Aorta (tissue), 5 donors: ENCODE measurements around the gene TMEM131. TPM values are rescaled to one million over a fixed set of nuclear protein-coding genes. Genes with fewer than 3 reads are reported as not detected.
"Not testable (repeated sequence)": the region's sequence is repeated elsewhere in the genome, so short reads cannot be mapped to it uniquely, and the experiment has no call there.

ENCODE experiments used
- ATAC-seq: fragments of 200-7000 bp; cut with Tn5 transposase; one replicate; pipeline ENCODE4 v1.9.1; 2022; ENCODE audit warnings: moderate library complexity; ENCODE audit not compliant: low FRiP score
- DNase-seq, 2 donors: peaks; one replicate each; pipeline ENCODE4 v3.0.0-alpha.2; 2020
- H3K27ac ChIP-seq, 2 donors: one replicate each; pipeline ENCODE4 v1.5.1; 2013; ENCODE audit warnings: low read length in 2 of 2, mild to moderate bottlenecking in 2 of 2, moderate library complexity in 2 of 2, control low read depth in 1 of 2, inconsistent platforms in 1 of 2, low read depth in 1 of 2
- H3K27me3 ChIP-seq, 2 donors: one replicate each; pipeline ENCODE4 v1.6.1; 2013; ENCODE audit warnings: control low read depth in 1 of 2, low read length in 1 of 2, mild to moderate bottlenecking in 1 of 2, moderate library complexity in 1 of 2; ENCODE audit not compliant: insufficient read depth in 2 of 2, control insufficient read depth in 1 of 2
- H3K36me3 ChIP-seq, 2 donors: one replicate each; pipeline ENCODE4 v1.6.1; 2013; ENCODE audit warnings: control low read depth in 1 of 2, low read length in 1 of 2, mild to moderate bottlenecking in 1 of 2; ENCODE audit not compliant: insufficient read depth in 2 of 2, control insufficient read depth in 1 of 2
- H3K4me1 ChIP-seq, 2 donors: one replicate each; pipeline ENCODE4 v1.6.1; 2013; ENCODE audit warnings: low read length in 2 of 2, control low read depth in 1 of 2, mild to moderate bottlenecking in 1 of 2, moderate library complexity in 1 of 2; ENCODE audit not compliant: insufficient read depth in 2 of 2, control insufficient read depth in 1 of 2
- H3K4me3 ChIP-seq, 2 donors: one replicate each; pipeline ENCODE4 v1.5.1; 2013; ENCODE audit warnings: low read length in 2 of 2, control low read depth in 1 of 2, mild to moderate bottlenecking in 1 of 2
- H3K9me3 ChIP-seq: one replicate; pipeline ENCODE4 v1.6.1; 2013; ENCODE audit warnings: mild to moderate bottlenecking, low read length; ENCODE audit not compliant: control insufficient read depth
- WGBS, 2 donors: extraction: QIAGEN DNeasy Blood & Tissue Kit; methylation state at CpG; one replicate each; pipeline ENCODE4 v1.1.7; 2013; 5-methylcytosine and 5-hydroxymethylcytosine counted together
- intact Hi-C, 2 donors: fragments of 100-400 bp; cut with DNase I; formaldehyde crosslinking; loops; one replicate each; pipeline versions ENCODE4 v1.14.2 to v1.15.0; 2022
- polyA plus RNA-seq, 2 donors: library from polyadenylated mRNA; stranded (reverse); fragments of 200-250 nt; gene quantifications; one replicate each; pipeline ENCODE4 v1.2.3, GENCODE V29; 2013
- total RNA-seq, 2 donors: library from RNA; stranded (reverse); fragmentation: NEBNext Ultra II Directional; extraction: Animal tissue kit (Norgen Biotek cat#: 25700); gene quantifications; one replicate each; pipeline ENCODE4 v1.2.1, GENCODE V29; 2021
- donor health status: healthy with polysubstance abuse.
- donor health status: Bipolar disorder and iron deficiency.
- donor health status: DM: no; HTN: no; CAD: no.
- donor health status: DM: no; HTN: no; CAD: no.
- donor health status: DM: yes; HTN: yes; CAD: no.

TMEM131 gene
- total and polyA plus RNA-seq, 4 donors, result 6.8 to 42.5 (median 25.7) TPM

DNA sequence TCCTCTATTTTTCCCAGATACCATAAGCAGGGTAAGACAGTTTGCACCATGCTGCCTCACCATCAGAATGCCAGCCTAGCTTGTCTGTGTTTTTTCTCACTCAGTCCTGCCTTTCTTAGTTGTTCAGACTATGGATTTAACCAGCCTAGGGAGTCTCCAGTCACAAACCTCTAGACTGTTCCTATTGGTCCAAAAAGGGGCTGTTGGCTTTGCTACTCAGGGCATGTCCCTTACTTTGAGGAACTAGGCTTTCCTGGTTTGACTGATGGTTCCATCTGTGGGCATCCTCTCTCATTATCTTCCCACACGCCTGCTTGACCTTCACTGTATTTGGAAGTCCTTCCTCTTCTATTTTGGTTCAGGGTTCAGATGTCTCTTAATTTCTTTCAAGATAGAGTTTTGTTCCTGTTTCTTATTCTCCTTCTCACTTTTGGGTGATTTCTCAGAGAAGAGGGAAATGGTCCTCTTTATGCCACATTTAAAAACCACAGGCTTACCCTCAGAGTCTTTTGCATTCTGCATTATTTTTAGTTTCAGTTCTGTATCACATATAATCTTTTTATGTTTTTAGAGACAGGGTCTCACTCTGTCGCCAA is 31.3 kb upstream of the TMEM131 start:
- DNase-seq (no peak), ATAC-seq (no peak)
- Histone ChIP-seq H3K36me3 (no peaks in the 10 kb centered on the region), H3K4me3 (no peak overlapping the region), H3K27me3 (no peaks in the 10 kb centered on the region), H3K9me3 (no peaks in the 10 kb centered on the region), H3K27ac (no peak overlapping the region), H3K4me1 (no peaks in the 10 kb centered on the region)
- intact Hi-C loops, result no loop called here
- WGBS, 2 donors, result 76 to 81% methylated on average over 2 of the region's 2 CpGs

DNA sequence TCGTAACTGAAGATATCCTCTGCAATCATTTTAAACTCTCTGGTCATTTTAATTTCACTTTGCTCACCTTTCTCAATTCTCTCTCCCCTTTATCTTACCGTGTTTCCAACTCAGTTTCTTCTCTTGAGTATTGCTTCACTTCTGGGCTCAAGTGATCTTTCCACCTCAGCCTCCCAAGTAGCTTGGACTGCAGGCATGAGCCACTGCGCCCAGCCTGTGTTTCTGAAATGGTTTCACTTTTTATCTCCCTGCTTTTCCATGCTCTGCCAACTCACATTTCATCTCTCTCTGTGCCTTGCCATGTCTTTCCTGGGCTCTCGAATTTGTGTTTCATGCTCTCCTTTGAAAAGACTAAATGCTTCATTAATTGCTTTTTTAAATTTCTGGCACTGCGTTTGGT is 30.5 kb upstream of the TMEM131 start:
- Histone ChIP-seq H3K9me3 (no peaks in the 10 kb centered on the region), H3K27me3 (no peaks in the 10 kb centered on the region), H3K4me3 (no peak overlapping the region), H3K27ac (no peak overlapping the region), H3K36me3 (no peaks in the 10 kb centered on the region), H3K4me1 (no peaks in the 10 kb centered on the region)
- intact Hi-C loops, result no loop called here
- ATAC-seq (no peak), DNase-seq (no peak)
- 43 to 47% methylated on average over 5 of the region's 5 CpGs for WGBS, 2 donors

DNA sequence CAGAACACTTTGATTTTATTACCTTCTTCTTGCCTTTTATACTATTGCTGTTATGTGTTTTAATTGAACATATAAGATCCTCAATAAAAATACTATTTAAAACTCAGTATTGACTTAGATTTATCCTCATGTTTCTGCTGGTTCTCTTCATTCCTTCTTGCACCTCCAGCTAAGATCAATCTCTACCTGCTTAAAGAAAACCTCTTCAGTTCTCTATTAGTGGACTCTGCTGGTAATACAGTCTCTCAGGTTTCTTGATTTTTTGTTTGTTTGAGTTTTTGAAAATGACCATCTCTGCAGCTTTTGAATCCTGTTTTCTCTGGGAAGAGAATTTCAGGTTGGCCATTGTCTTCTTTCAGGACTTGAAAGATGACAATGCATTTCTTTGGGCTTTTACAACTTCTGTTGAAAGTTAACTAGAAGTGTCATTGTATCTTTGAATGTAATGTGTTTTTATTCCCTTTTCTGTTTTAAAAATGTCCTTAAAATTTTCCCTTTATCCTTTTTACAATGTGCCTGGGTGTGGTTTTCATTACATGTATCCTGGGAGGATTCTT is 29.8 kb upstream of the TMEM131 start:
- ATAC-seq, result no peak
- H3K4me1 ChIP-seq, result no peaks in the 10 kb centered on the region
- intact Hi-C loops, result no loop called here
- H3K36me3 ChIP-seq, result no peaks in the 10 kb centered on the region
- no peaks in the 10 kb centered on the region for H3K9me3 ChIP-seq
- no peak overlapping the region for H3K27ac ChIP-seq
- DNase-seq, result no peak
- H3K27me3 ChIP-seq, result no peaks in the 10 kb centered on the region
- no peak overlapping the region for H3K4me3 ChIP-seq

DNA sequence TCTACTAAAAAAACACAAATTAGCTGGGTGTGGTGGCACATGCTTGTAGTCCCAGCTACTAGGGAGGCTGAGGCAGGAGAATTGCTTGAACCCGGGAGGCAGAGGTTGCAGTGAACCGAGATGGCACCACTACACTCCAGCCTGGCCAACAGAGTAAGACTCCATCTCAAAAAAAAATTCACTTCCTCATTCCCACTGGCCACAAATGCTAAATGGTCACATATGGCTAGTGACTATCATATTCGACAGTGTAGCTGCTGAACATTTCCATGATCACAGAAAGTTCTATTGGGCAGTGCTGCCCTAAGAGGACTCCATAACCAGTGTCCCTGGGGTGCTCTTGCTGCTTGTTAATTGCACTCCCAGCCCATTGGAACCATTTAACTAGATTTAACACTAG is 26.3 kb upstream of the TMEM131 start:
- ATAC-seq, H3K4me3 ChIP-seq, H3K9me3 ChIP-seq, H3K27me3 ChIP-seq, DNase-seq, intact Hi-C loops, H3K27ac ChIP-seq, H3K4me1 ChIP-seq, H3K36me3 ChIP-seq: not testable (repeated sequence)
- 93 to 96% methylated on average over 3 of the region's 3 CpGs for WGBS, 2 donors

DNA sequence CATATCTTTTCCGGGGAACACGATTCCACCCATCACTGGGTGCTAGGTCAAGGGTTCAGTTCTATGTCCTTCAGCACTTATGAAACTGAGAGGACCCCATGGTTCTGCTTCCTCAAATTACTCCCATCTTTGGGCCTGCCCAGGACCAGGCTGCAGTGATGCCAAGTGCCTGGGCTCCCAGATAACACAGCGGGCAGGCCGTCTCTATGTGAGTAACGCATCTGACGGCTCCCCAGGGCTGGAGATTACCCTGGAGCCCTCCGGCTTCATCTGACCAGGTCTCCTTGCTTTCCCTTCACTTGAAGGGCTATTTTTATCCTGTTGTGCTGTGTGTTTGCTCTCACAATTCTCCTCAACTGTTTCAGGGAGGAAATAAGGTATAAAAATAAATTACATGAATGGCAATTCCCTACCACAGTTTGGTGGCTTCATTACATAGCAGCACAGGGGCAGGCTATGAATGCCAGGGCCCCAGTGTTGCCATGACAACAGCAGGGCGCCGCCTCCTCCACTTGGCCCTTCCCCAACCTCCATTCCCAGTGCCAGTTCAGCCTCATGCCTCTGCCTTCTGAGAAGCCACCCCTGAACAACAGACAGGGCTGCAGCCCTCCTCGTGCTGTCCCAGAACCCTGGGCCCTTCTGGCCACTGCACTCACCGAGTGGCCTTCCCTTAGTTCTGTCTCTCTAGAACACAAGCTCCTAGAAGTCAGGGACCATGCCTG is 25.4 kb upstream of the TMEM131 start:
- 61 to 69% methylated on average over 11 of the region's 11 CpGs for WGBS, 2 donors
- no peak for DNase-seq
- Histone ChIP-seq H3K4me3 (no peak overlapping the region), H3K27me3 (no peaks in the 10 kb centered on the region), H3K27ac (no peak overlapping the region), H3K9me3 (no peaks in the 10 kb centered on the region), H3K36me3 (no peaks in the 10 kb centered on the region), H3K4me1 (no peaks in the 10 kb centered on the region)
- ATAC-seq, result no peak
- intact Hi-C loops, result no loop called here

DNA sequence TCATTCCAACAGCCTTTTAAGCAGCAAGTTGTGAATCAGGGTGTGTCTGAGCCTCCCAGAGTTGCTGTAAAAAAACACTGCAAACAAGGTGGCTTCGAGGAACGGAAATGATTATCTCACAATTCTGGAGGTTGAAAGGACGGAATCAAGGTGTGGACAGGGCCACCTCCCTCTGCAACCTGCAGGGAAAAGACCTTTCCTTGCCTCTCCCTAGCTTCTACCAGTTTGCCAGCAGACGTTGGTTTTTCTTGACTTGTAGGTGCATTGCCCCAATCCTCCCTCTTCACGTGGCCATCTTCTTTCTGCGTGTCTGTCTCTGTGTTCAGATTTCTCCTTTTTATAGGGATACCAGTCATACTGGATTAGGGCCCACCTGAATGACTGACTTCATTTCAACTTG is 24.8 kb upstream of the TMEM131 start:
- no peaks in the 10 kb centered on the region for H3K9me3 ChIP-seq
- no peak overlapping the region for H3K27ac ChIP-seq
- H3K27me3 ChIP-seq, result no peaks in the 10 kb centered on the region
- 91 to 92% methylated on average over 6 of the region's 6 CpGs for WGBS, 2 donors
- H3K36me3 ChIP-seq, result no peaks in the 10 kb centered on the region
- intact Hi-C loops, result no loop called here
- ATAC-seq, result no peak
- no peak for DNase-seq
- H3K4me1 ChIP-seq, result no peaks in the 10 kb centered on the region
- no peak overlapping the region for H3K4me3 ChIP-seq

DNA sequence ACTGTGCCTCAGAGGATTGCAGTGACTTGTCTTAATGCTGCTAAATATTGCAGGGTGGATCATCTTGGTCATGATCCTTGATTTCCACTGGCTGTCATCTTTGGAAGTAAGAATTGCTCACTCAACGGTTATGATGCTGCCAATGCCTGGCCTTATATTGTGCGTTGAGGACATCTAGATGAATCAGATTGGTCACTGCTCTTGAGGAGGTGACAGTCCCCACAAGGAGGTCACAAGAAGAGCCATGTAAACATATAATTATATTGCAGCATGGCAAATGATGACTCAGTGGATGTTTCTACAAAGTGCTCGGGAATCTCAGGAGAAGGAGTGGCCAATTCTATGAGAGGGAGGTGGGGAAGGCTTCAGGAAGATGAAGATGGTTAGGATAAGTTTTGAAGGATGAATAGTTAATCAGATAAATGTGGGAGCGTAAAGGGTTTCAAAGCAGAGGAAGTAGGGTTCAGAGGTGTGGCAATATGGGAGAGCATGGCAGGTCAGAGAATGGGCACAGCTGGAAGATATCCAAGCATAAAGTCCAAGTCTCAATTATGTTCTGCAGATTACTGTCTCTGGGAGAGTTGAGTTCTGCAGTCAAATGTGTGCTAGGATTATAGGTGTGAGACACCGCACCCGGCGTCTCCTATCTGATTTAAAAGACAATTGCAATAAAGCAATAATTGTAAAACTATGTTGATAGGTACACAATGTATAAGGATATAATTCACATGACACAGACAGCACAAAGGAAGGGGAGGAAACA is 21.3 kb upstream of the TMEM131 start:
- WGBS, 2 donors, result 91% methylated on average over 7 of the region's 7 CpGs
- no peaks in the 10 kb centered on the region for H3K36me3 ChIP-seq
- no peak for ATAC-seq
- no peak overlapping the region for H3K27ac ChIP-seq
- DNase-seq, result no peak
- H3K4me3 ChIP-seq, result no peak overlapping the region
- no peaks in the 10 kb centered on the region for H3K27me3 ChIP-seq
- H3K4me1 ChIP-seq, result no peaks in the 10 kb centered on the region
- H3K9me3 ChIP-seq, result no peaks in the 10 kb centered on the region
- intact Hi-C loops, result no loop called here

DNA sequence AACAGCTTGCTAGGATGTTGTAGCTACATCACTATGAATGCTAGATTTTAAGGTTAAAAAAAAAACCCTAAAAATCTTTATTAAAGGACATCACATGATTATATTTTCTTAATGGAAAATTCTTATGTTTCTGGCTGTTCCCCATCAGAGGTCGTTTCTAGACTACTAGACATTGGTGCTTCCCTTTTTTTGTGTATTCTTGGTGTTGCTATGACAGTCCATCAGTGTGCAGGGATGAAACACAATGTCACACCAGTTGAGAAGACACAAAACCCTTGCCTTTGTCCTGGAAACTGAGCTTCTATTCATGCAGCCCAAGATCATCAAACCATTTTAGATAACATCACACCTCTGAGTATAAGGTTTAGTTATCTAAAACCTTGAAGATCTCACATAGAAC is 19.9 kb upstream of the TMEM131 start:
- intact Hi-C loops, result no loop called here
- 38 to 54% methylated on average over 1 of the region's 1 CpG for WGBS, 2 donors
- Histone ChIP-seq H3K4me3 (no peak overlapping the region), H3K36me3 (no peaks in the 10 kb centered on the region), H3K27ac (no peak overlapping the region), H3K9me3 (no peaks in the 10 kb centered on the region), H3K27me3 (no peaks in the 10 kb centered on the region), H3K4me1 (no peaks in the 10 kb centered on the region)
- no peak for DNase-seq
- no peak for ATAC-seq
